SU-DHL-6 (cell line): Measurements from ENCODE around the gene CD8B.

Experiments used
- H2AFZ ChIP-seq: fragments of 200-600 bp; sonication (generic); 2 replicates; pipeline ENCODE4 v1.6.1; 2014; ENCODE audit warnings: low read depth, mild to moderate bottlenecking, moderate library complexity, mixed read lengths, antibody characterized with exemption, low read length; ENCODE audit not compliant: severe bottlenecking
- H3F3A ChIP-seq: fragments of 200-600 bp; shearing (Covaris generic); 2 replicates; pipeline ENCODE4 v1.6.0; 2016; ENCODE audit warnings: antibody characterized with exemption, mild to moderate bottlenecking; ENCODE audit not compliant: insufficient read depth
- H3K27ac ChIP-seq: fragments of 200-600 bp; sonication (generic); 2 replicates; pipeline ENCODE4 v1.5.1; 2016; ENCODE audit warnings: low read depth, mild to moderate bottlenecking, low read length, moderate library complexity, mixed read lengths
- H3K27me3 ChIP-seq: fragments of 200-600 bp; sonication (generic), shearing (Covaris generic); 2 replicates; pipeline ENCODE4 v1.6.0; 2014; ENCODE audit warnings: mild to moderate bottlenecking, low read length
- H3K36me3 ChIP-seq: fragments of 200-600 bp; sonication (generic); 2 replicates; pipeline ENCODE4 v1.6.1; 2014; ENCODE audit warnings: mild to moderate bottlenecking, low read length, mixed read lengths
- H3K4me2 ChIP-seq: fragments of 300-600, 200-600 bp; shearing (Covaris generic), sonication (generic); 2 replicates; pipeline ENCODE4 v1.6.0; 2014; ENCODE audit warnings: low read length, low read depth, mild to moderate bottlenecking; ENCODE audit not compliant: poor library complexity, severe bottlenecking
- H3K4me3 ChIP-seq: fragments of 200-600 bp; sonication (generic); 2 replicates; pipeline ENCODE4 v1.5.1; 2014; ENCODE audit warnings: antibody characterized with exemption, low read length, mild to moderate bottlenecking, mixed read lengths; ENCODE audit not compliant: insufficient read depth, poor library complexity, severe bottlenecking
- H3K79me2 ChIP-seq: fragments of 200-600 bp; sonication (generic); 2 replicates; pipeline ENCODE4 v1.6.1; 2014; ENCODE audit warnings: mild to moderate bottlenecking, low read length, moderate library complexity; ENCODE audit not compliant: insufficient read depth
- H3K9ac ChIP-seq: fragments of 200-600 bp; sonication (generic); 2 replicates; pipeline ENCODE4 v1.7.0; 2014; ENCODE audit warnings: mild to moderate bottlenecking, low read length
- H3K9me2 ChIP-seq: fragments of 200-600 bp; sonication (generic); replicated peaks from 2 replicates; pipeline ENCODE4 v1.6.1; 2014; ENCODE audit warnings: low read length; ENCODE audit not compliant: insufficient read depth
- H3K9me3 ChIP-seq: fragments of 200-600 bp; sonication (generic); 2 replicates; pipeline ENCODE4 v1.6.1; 2014; ENCODE audit warnings: low read length, mixed read lengths; ENCODE audit not compliant: insufficient read depth
- H4K20me1 ChIP-seq: fragments of 200-600 bp; sonication (generic); 2 replicates; pipeline ENCODE4 v1.6.1; 2014; ENCODE audit warnings: low read depth, mild to moderate bottlenecking, antibody characterized with exemption, low read length, moderate library complexity, mixed read lengths
- CTCF ChIP-seq: fragments of 200-600 bp; sonication (generic); IDR thresholded peaks from one replicate; pipeline ENCODE4 v1.5.1; 2017; ENCODE audit warnings: antibody characterized with exemption, mild to moderate bottlenecking, low read length, moderate library complexity; ENCODE audit not compliant: insufficient read depth, poor library complexity, severe bottlenecking
- EZH2phosphoT487 ChIP-seq: fragments of 200-600 bp; sonication (generic), shearing (Covaris generic); conservative IDR thresholded peaks from 2 replicates; pipeline ENCODE4 v1.6.1; 2018; ENCODE audit warnings: mild to moderate bottlenecking, antibody characterized with exemption, low read length, moderate library complexity, mixed read lengths

CD8B gene

DNA sequence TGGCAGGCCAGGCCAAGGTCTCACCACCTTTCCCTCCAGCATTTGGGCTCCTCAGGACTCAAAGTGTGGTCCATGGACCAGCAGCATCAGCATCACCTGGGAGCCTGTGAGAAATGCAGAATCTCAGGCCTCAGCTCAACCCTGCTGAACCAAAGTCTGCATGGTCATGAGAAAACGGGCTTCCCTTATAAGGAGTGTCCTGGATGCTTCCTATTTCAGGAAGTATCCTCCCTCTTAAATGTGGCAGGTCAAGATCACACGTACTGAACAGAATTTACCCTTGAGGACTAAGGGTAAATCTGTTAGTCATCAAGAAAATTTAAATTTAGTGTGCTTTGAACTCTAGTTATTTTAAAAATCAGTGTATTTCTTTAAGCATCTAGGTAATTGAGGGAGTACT is 82.7 kb downstream of the CD8B start:
- H3K9me3 ChIP-seq = no peaks in the 10 kb centered on the region
- no peak overlapping the region for H3K4me2 ChIP-seq
- no peak for TF ChIP-seq EZH2phosphoT487
- no peak for TF ChIP-seq CTCF
- no peaks in the 10 kb centered on the region for H4K20me1 ChIP-seq
- no peaks in the 10 kb centered on the region for H3K27me3 ChIP-seq
- no peak overlapping the region for H3K27ac ChIP-seq
- no peaks in the 10 kb centered on the region for H3K79me2 ChIP-seq
- no peak overlapping the region for H3K9ac ChIP-seq
- H3K4me3 ChIP-seq = no peak overlapping the region
- H3K9me2 ChIP-seq = no peaks in the 10 kb centered on the region
- H3F3A ChIP-seq = no peaks in the 10 kb centered on the region
- peaks cover 2% of the 10 kb centered on the region; the same call in 1 of the 2 replicates for H3K36me3 ChIP-seq
- no peak overlapping the region for H2AFZ ChIP-seq

DNA sequence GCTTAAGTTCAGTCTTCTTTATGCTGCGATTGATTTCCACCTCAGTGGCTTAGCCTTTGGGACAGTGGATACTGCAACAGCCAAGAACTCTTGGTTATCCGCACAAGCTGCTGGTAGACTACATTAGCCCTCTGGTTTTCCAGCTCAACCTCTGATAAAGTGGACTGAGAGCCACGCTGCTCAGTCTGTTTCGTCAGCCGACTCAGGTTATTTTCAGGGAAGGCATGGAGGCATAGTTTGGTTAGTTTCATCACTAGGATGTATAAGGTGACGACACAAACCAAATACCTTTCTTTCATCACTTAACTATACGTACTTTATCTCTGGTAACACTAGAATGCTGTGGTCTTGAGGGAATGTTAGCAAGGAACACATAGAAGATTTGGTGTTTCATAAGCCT is 85.2 kb downstream of the CD8B start:
- H3K4me3 ChIP-seq = no peak overlapping the region
- no peak overlapping the region for H2AFZ ChIP-seq
- no peak overlapping the region for H3K27ac ChIP-seq
- no peaks in the 10 kb centered on the region for H3K9me2 ChIP-seq
- no peaks in the 10 kb centered on the region for H3K27me3 ChIP-seq
- no peaks in the 10 kb centered on the region for H3K79me2 ChIP-seq
- H3K4me2 ChIP-seq = no peak overlapping the region
- H3F3A ChIP-seq = no peaks in the 10 kb centered on the region
- TF ChIP-seq EZH2phosphoT487 = no peak
- TF ChIP-seq CTCF = no peak
- no peak overlapping the region for H3K9ac ChIP-seq
- no peaks in the 10 kb centered on the region for H3K9me3 ChIP-seq
- no peaks in the 10 kb centered on the region for H4K20me1 ChIP-seq
- H3K36me3 ChIP-seq = peaks cover 11% of the 10 kb centered on the region

- Histone ChIP-seq H3K9me2 (no peaks in the 10 kb centered on the region), H3F3A (no peaks in the 10 kb centered on the region), H3K9ac (no peak overlapping the region), H3K79me2 (no peaks in the 10 kb centered on the region), H2AFZ (no peak overlapping the region), H3K9me3 (no peaks in the 10 kb centered on the region), H3K36me3 (peaks cover 11% of the 10 kb centered on the region), H3K4me3 (no peak overlapping the region), H3K27me3 (no peaks in the 10 kb centered on the region), H3K27ac (no peak overlapping the region), H3K4me2 (no peak overlapping the region), H4K20me1 (no peaks in the 10 kb centered on the region)
- no peak for TF ChIP-seq CTCF
- TF ChIP-seq EZH2phosphoT487 = no peak
These were observed 86.3 kb downstream of the CD8B start for GRCh38 chr2:86775338-86775737.
